Sigmoid colon (tissue), 4 donors: ENCODE data around the gene POPDC2.

ENCODE experiments used
- POLR2AphosphoS5 ChIP-seq, 4 donors: sonication (generic); formaldehyde crosslinking; IDR thresholded peaks; one replicate each; pipeline ENCODE4 v1.6.1; 2017; ENCODE audit warnings: antibody characterized with exemption in 4 of 4
- TF ChIP-seq, protein P1 (sequence below), 4 experiments: fragments of 450-650 bp in 3 of 4; fragments of 200-600 bp in 1 of 4; IDR thresholded peaks; one replicate each; pipeline ENCODE4 v1.5.1; 2016 to 2019; ENCODE audit warnings: antibody characterized with exemption in 4 of 4, mild to moderate bottlenecking in 3 of 4, moderate library complexity in 2 of 4

DNA sequence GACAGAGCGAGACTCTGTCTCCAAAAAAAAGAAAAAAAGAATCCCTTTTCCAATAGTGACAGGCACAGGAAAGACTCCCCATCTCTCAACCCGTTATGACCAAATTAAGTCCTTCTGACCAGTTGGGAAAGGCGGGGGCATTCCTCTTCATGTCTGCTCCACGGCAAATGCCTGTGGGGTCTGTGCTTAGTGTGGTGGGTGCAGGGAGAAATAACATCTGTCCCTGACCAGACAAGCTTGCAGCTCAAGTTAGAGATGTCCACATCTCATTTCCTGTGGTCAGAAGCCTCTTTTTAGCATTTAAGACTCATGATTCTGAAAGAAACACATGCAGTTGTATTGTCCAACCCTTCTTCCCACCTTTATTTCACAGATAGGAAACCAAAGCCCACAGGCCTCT, 46.5 kb downstream of the POPDC2 start:
- TF ChIP-seq, protein P1, sequence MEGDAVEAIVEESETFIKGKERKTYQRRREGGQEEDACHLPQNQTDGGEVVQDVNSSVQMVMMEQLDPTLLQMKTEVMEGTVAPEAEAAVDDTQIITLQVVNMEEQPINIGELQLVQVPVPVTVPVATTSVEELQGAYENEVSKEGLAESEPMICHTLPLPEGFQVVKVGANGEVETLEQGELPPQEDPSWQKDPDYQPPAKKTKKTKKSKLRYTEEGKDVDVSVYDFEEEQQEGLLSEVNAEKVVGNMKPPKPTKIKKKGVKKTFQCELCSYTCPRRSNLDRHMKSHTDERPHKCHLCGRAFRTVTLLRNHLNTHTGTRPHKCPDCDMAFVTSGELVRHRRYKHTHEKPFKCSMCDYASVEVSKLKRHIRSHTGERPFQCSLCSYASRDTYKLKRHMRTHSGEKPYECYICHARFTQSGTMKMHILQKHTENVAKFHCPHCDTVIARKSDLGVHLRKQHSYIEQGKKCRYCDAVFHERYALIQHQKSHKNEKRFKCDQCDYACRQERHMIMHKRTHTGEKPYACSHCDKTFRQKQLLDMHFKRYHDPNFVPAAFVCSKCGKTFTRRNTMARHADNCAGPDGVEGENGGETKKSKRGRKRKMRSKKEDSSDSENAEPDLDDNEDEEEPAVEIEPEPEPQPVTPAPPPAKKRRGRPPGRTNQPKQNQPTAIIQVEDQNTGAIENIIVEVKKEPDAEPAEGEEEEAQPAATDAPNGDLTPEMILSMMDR (IDR thresholded peaks at IDR 0.05), result no peak
- no peak for TF ChIP-seq POLR2AphosphoS5 (IDR thresholded peaks at IDR 0.05)
